GM19468 (cell line): Measurements from ENCODE around the gene CFAP54.

ENCODE experiments used
- ATAC-seq: cut with Tn5 transposase; IDR thresholded peaks from one replicate; pipeline ENCODE4 v1.9.1; 2021; ENCODE audit warnings: mild to moderate bottlenecking, moderate library complexity, moderate number of reproducible peaks; ENCODE audit not compliant: unreplicated experiment; ENCODE audit errors: extremely low read depth

CFAP54 gene

DNA sequence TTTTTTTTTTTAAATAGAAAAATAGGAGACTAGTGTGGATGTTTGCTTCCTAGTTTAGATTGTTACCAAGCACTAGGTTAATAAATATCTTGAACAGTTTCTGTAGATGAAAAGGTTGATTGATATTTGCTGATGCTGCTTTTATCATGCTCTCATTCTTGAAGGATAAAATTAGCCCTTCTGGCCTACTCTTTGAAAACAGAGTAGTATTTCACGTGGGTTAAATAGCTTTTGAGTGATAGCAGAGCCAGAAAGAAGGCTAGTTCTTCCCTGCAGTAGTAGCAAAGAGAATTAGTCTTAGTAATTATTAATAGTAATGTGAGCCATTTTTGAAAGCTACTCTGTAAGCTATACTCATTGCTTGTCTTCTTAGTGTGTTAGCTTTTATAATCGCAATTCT lies 422.9 kb downstream of the CFAP54 start:
- no peak for ATAC-seq

DNA sequence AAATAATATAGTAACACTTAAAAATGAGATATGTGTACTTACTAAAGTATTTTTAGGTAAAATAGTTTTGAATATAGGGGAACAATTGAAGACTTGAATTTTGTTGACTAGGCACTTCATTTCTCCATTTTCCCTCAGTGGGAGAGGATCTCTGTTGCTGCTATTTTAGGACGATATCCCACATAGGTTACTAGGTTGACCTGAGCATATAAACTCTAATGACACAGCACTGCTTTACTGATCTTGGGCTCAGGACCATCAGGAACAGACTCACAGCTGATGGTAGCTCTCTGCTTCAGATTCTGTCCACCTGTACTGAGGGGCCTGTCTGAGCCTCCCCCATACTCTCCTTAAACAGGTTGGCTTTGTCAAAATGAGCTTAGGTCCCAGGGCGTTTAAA lies 423.6 kb downstream of the CFAP54 start:
- no peak for ATAC-seq

DNA sequence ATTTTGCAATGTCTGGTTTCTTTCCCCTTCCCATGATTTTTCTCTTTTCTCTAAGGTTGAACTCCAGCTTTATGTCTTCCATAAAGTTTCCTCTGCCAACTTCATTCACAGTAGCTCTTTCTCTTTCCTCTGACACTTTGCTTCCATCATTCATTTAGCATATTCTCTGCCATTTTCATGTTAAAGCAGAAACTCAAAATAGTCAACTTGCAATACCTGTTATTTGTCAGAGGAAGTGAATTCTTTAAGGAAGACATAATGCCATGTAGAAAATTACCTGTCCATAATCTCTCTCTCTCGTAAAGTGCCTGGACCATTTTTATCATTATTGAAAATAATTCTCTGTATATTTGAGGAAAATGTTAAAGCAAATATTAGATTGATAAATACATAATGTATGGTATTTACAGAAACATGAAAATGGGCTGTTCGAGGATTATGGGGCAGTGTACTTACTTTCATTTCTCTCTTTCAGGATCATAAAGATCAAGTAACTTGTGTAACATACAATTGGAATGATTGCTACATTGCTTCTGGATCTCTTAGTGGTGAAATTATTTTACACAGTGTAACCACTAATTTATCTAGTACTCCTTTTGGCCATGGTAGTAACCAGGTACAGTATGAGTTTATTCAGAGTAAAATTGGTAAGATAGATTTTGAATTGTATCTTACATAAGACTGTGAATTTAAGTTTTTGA lies 430.3 kb downstream of the CFAP54 start:
- ATAC-seq: no peak
